Measurements from ENCODE around the gene LRRC4C. TPM values are rescaled to one million over a fixed set of nuclear protein-coding genes. Genes with fewer than 3 reads are reported as not detected.

LRRC4C gene
- total RNA-seq, 1 experiment from 2014 or later = 0.13 TPM

- H3K27ac ChIP-seq (ENCODE audit: insufficient read length, low read depth, low read length) = no peak overlapping the region
- H3K27me3 Mint-ChIP-seq (ENCODE audit: low read depth) = no peaks in the 10 kb centered on the region
- H3K27ac Mint-ChIP-seq = no peak overlapping the region
- no peak overlapping the region for H2AFZ ChIP-seq (ENCODE audit: low read length)
- H2BK120ac ChIP-seq (ENCODE audit: low read depth, low read length, poor library complexity, severe bottlenecking) = no peak overlapping the region
- H3K23ac ChIP-seq (ENCODE audit: insufficient read length, low read depth, low read length) = no peak overlapping the region
- H3K14ac ChIP-seq (ENCODE audit: insufficient read depth, low read length) = no peak overlapping the region
- H2BK12ac ChIP-seq (ENCODE audit: insufficient read length, low read depth, low read length) = no peak overlapping the region
- H3K4me2 ChIP-seq (ENCODE audit: insufficient read depth, insufficient read length, low read length) = no peak overlapping the region
- TF ChIP-seq CTCF (conservative IDR thresholded peaks at IDR 0.05) = no peak
- no peak overlapping the region for H2AK5ac ChIP-seq (ENCODE audit: insufficient read length, low read length)
- no peak overlapping the region for H3K18ac ChIP-seq (ENCODE audit: insufficient read length, low read depth, low read length)
- no peaks in the 10 kb centered on the region for H3K23me2 ChIP-seq (ENCODE audit: insufficient read length, low read depth, low read length, poor library complexity, severe bottlenecking)
- H3K9ac ChIP-seq (ENCODE audit: extremely low read depth, insufficient read length, low read length) = no peak overlapping the region
- H3K9me3 ChIP-seq (ENCODE audit: control insufficient read depth, low read depth, low read length) = no peaks in the 10 kb centered on the region
- no peak overlapping the region for H2BK20ac ChIP-seq (ENCODE audit: low read depth, low read length, poor library complexity, severe bottlenecking)
- H2BK5ac ChIP-seq (ENCODE audit: insufficient read length, low read length) = no peak overlapping the region
- H4K8ac ChIP-seq (replicated peaks; ENCODE audit: insufficient read length, low read depth, low read length) = no peak overlapping the region
- no peaks in the 10 kb centered on the region for H3K4me1 Mint-ChIP-seq
- H4K20me1 ChIP-seq (ENCODE audit: control insufficient read depth, insufficient read depth, insufficient read length) = no peaks in the 10 kb centered on the region
- H4K91ac ChIP-seq (ENCODE audit: insufficient read length, low read depth, low read length) = no peak overlapping the region
- no peaks in the 10 kb centered on the region for H3K79me2 ChIP-seq (ENCODE audit: insufficient read depth, low read length)
- no peak overlapping the region for H4K5ac ChIP-seq (ENCODE audit: insufficient read length, low read depth, low read length)
- DNase-seq = no peak
- no peak overlapping the region for H3T11ph ChIP-seq (ENCODE audit: low read length)
- H3K79me1 ChIP-seq (ENCODE audit: insufficient read depth, low read depth, low read length, poor library complexity, severe bottlenecking) = no peaks in the 10 kb centered on the region
- H3K27me3 ChIP-seq (ENCODE audit: insufficient read depth, low read length) = no peaks in the 10 kb centered on the region
- no peak overlapping the region for H3K56ac ChIP-seq (ENCODE audit: insufficient read length, low read depth, low read length)
- no peaks in the 10 kb centered on the region for H3K9me3 Mint-ChIP-seq
- no peak overlapping the region for H3K4me3 Mint-ChIP-seq
- H3K4me1 ChIP-seq (ENCODE audit: insufficient read depth, low read length) = no peaks in the 10 kb centered on the region
- no peaks in the 10 kb centered on the region; a peak in 1 of 7 replicates for H3K36me3 Mint-ChIP-seq (ENCODE audit: insufficient read depth in 1 of 3, low read depth in 3 of 3)
- no peak overlapping the region for H2BK15ac ChIP-seq (ENCODE audit: low read depth, low read length)
- WGBS (ENCODE audit: extremely low coverage, insufficient read length, low lambda C conversion rate) = no CpG with 5 or more reads among the region's 4 CpGs
- H3K4ac ChIP-seq (ENCODE audit: low read depth, low read length) = no peak overlapping the region
These were observed 521.5 kb downstream of the LRRC4C start for GRCh38 chr11:40938002-40938401.

Data from H9 (cell line).